SK-N-MC (cell line): Measurements from ENCODE around the gene ALG14.

Experiments used
- DNase-seq: peaks from one replicate; pipeline ENCODE4 v3.0.0-alpha.2; 2011; ENCODE audit warnings: low read depth, low spot score
- H3K27ac ChIP-seq: fragments of 200-600 bp; sonication (generic); 2 replicates; pipeline ENCODE4 v1.5.1; 2016; ENCODE audit warnings: mixed run types
- H3K36me3 ChIP-seq: fragments of 200-600 bp; sonication (generic); 2 replicates; pipeline ENCODE4 v1.6.1; 2017; ENCODE audit warnings: antibody characterized with exemption, low read length, mixed read lengths; ENCODE audit not compliant: insufficient read depth
- H3K4me3 ChIP-seq: fragments of 200-600 bp; sonication (generic); 2 replicates; pipeline ENCODE4 v1.5.1; 2016
- H3K9ac ChIP-seq: fragments of 200-600 bp; sonication (generic); 2 replicates; pipeline ENCODE4 v1.8.0; 2017; ENCODE audit warnings: mixed run types, mixed read lengths; ENCODE audit not compliant: insufficient read length
- H3K9me3 ChIP-seq: fragments of 200-600 bp; sonication (generic); 2 replicates; pipeline ENCODE4 v1.6.1; 2017; ENCODE audit warnings: low read depth, mild to moderate bottlenecking, antibody characterized with exemption, low read length, moderate library complexity, mixed read lengths
- EZH2 ChIP-seq: fragments of 200-600 bp; sonication (generic); IDR thresholded peaks from one replicate; pipeline ENCODE4 v1.6.1; 2017; ENCODE audit warnings: antibody characterized with exemption
- FOXP2 ChIP-seq: optimal IDR thresholded peaks from 2 replicates; pipeline ENCODE3; 2011; ENCODE audit warnings: mild to moderate bottlenecking, moderate library complexity; ENCODE audit not compliant: insufficient read depth; ENCODE audit errors: extremely low read length, control extremely low read depth
- POLR2AphosphoS5 ChIP-seq: IDR thresholded peaks from 2 replicates; pipeline ENCODE4 v1.6.1; 2012; ENCODE audit warnings: mild to moderate bottlenecking, low read depth, low read length, borderline replicate concordance

Gene ALG14

DNA sequence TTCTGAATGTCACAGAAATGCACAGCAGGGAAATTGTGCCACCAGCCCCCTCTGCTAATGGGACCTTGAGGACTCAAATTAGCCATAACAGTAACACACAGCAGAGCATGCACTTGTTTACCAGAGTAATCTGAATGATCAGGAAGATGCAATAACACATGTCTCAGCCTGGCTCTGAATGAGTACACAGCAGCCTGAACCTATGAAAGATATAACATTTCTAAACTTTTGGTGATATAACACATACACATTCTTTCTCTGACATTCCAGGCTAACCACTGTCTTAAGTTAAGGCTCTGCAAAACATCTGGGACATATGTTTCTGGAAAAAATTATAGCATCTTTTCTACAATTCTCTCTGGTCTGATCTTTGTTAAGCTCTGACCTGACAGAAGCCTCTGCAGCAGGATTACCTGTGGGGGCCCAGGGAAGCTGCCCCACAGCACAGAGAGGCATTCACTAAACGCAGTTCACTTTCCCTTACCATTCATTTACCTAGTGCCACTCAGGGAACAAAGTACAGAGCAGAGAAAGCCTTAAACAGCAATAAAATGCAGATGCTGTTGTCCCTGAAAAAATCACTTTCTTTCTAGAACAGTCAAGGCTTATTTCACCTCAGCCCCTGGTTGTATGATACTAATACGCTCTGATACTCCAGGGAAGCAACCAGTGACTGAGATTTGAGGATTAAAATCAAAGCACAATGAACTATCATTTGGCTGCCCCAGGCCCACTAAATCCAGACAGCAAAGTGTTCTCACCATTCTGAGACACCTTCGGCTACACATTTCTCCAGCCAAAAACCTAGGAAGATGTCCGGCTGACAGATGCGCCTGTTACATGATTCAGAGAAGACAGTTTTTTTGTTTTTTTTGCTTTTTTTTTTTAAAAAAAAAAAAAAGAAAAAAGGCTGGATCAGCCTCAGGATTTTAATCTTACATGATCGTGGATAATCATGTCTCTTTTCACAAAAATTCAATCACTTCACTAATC is 91.9 kb downstream of the ALG14 start:
- Histone ChIP-seq H3K9ac (no peak overlapping the region), H3K4me3 (no peak overlapping the region), H3K36me3 (no peaks in the 10 kb centered on the region), H3K9me3 (no peaks in the 10 kb centered on the region), H3K27ac (peak overlapping the region; percentile 65)
- DNase-seq: no peak
- TF ChIP-seq POLR2AphosphoS5: no peak
- TF ChIP-seq FOXP2: no peak
- no peak for TF ChIP-seq EZH2

DNA sequence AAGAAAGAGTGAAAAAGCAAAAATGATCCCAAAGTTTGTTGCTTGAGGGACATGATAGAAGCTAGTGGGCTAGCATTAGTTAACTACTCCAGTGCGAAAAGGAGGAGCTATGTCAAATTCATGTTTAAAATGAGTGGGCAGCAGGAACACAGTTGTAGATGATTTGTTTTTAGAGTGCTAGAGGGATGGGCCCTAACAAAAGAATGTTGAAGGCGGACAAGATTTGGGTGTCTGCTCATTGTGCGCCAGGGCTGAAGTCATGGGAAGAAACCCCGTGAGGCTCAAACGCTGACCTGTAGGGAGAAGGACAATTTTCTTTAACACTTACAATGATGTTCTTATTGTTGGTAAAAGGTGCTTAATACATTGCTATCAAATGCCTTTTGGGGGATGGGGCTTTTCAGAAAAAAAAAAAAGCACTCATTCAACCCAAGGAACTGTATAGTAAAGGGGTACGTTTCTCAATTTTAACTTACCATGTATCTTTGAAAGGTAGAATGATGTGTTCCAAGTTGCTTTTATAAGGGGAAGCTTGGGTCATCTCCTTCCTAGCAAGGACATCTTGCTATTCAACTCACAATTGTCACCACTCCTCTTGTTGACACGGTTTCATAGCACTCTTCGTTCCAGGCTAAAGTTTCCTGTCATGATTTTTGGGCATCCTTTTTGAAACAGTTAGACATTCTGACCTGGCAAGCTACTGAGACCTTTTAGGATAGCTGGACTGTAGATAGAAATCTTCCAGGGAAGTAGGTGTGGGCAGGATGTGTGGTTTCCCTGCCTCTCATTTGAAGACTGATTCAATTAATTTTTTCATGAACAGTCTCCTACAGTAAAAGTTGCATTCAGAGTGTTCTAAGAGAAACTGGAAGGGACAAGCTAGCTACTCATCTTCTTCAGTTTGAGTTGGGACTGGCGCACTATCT is 92.8 kb downstream of the ALG14 start:
- H3K27ac ChIP-seq: peak overlapping the region; percentile 65; the same call in 1 of the 2 replicates
- H3K9me3 ChIP-seq: no peaks in the 10 kb centered on the region
- no peak overlapping the region for H3K4me3 ChIP-seq
- no peaks in the 10 kb centered on the region for H3K36me3 ChIP-seq
- TF ChIP-seq POLR2AphosphoS5: no peak
- TF ChIP-seq FOXP2: no peak
- no peak for TF ChIP-seq EZH2
- no peak overlapping the region for H3K9ac ChIP-seq
- DNase-seq: no peak

DNA sequence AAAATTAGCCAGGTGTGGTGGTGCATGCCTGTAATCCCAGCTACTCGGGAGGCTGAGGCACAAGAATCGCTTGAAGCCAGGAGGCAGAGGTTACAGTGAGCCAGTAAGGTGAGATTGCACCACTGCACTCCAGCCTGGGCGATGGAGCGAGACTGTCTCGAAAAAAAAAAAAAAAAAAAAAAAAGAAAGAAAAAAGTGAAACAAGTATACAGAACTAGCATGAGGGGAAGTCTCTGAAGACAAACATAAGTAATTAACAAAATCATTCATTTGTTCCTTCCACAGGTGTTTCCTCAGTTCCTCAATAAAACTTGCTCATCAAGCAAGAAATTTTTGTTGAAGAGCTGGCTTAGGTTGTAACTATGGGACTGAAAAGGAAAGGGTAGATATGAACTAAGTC is 93.6 kb downstream of the ALG14 start:
- Histone ChIP-seq H3K9ac (no peak overlapping the region), H3K9me3 (no peaks in the 10 kb centered on the region), H3K36me3 (no peaks in the 10 kb centered on the region), H3K4me3 (no peak overlapping the region), H3K27ac (no peak overlapping the region)
- TF ChIP-seq POLR2AphosphoS5 (no peak), EZH2 (no peak), FOXP2 (no peak)
- no peak for DNase-seq

DNA sequence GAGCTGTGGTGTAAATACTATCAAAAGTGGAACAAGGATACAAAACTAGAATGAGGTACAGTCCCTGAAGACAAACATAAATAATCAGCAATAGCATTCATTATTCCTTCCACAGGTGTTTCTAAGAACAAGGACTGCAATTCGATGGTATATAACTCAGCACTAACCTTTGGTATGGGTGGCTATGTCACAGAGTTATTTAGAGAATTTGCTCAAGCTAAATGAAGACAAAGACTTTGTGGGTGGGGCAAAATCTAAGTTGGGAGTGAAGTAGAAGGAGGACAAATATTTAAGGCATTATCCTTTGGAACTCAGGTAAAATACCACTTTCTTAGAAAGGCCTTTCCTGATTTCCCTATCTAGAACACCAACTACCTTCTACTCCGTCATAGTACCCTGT is 94.3 kb downstream of the ALG14 start:
- no peaks in the 10 kb centered on the region for H3K9me3 ChIP-seq
- TF ChIP-seq FOXP2 (no peak), POLR2AphosphoS5 (no peak), EZH2 (no peak)
- H3K27ac ChIP-seq: no peak overlapping the region
- no peaks in the 10 kb centered on the region for H3K36me3 ChIP-seq
- no peak overlapping the region for H3K9ac ChIP-seq
- no peak overlapping the region for H3K4me3 ChIP-seq
- DNase-seq: no peak

DNA sequence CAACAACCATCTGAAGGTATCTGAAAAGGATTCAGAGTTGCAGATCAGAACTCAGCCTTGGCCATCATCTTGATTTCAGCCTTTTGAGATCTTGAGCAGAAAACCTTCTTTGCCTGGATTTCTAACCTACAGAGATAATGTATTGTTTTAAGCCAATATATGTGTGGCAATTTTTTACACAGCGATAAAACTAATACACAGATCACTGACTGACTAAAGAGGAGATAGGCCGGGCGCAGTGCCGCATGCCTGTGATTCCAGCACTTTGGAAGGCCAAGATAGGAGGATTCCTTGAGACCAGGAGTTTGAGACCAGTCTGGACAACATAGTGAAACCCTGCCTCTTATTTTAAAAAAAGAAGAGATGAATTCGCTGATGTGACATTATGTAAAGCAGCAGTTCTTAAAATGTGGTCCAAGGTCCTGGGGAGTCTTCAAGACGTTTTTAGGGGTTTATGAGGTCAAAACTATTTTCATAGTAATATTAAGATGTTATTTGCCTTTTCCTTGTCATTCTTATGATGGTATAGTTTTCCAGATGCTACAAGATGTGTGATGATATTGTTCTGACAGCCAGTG is 95.7 kb downstream of the ALG14 start:
- H3K4me3 ChIP-seq: no peak overlapping the region
- DNase-seq: no peak
- TF ChIP-seq EZH2: no peak
- no peak for TF ChIP-seq FOXP2
- no peak for TF ChIP-seq POLR2AphosphoS5
- no peak overlapping the region for H3K9ac ChIP-seq
- H3K36me3 ChIP-seq: no peaks in the 10 kb centered on the region
- no peaks in the 10 kb centered on the region for H3K9me3 ChIP-seq
- H3K27ac ChIP-seq: no peak overlapping the region

DNA sequence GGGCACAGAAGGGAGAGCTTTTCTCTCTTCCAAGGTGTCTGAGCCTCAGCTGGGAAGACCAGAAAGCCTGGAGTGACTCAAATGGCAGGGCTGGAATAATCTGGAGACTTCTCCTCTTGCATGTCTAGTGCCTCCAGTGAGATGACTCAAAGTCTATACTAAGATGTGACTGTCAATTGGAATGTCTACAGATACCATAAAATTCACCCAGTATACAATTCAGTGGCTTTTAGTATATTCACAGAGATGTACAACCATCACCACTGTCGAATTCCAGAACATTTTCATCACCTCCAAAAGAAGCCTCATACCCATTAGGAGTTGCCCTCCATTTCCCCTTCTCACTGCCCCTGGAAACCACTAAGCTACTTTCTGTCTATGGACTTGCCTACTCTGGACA is 97.9 kb downstream of the ALG14 start:
- H3K4me3 ChIP-seq: no peak overlapping the region
- no peak overlapping the region for H3K9ac ChIP-seq
- no peaks in the 10 kb centered on the region for H3K9me3 ChIP-seq
- TF ChIP-seq POLR2AphosphoS5 (no peak), FOXP2 (no peak), EZH2 (no peak)
- H3K27ac ChIP-seq: peak overlapping the region; percentile 87
- H3K36me3 ChIP-seq: no peaks in the 10 kb centered on the region
- DNase-seq: no peak

DNA sequence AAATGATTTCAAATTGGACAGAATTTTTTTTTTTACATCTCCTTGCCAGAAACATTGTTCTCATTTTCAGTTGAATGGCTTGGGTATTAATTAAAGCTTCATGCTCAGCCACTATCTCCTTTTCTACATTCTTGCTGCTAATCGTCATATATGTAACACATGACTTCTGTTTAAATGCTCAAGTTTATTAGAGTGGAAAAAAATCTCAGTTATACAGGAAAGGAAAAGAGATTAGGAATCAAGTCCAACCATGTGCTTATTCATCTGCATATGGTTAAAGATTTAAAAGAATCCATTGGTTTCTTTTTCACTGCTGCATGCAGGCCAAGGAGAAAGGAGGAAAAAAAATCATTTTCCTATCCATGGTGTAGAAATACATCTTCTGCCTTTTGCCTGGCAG is 98.5 kb downstream of the ALG14 start:
- no peaks in the 10 kb centered on the region for H3K36me3 ChIP-seq
- H3K9ac ChIP-seq: no peak overlapping the region
- peak overlapping the region; percentile 87 for H3K27ac ChIP-seq
- TF ChIP-seq POLR2AphosphoS5: no peak
- peak overlapping the region; percentile 29 for H3K4me3 ChIP-seq
- no peaks in the 10 kb centered on the region for H3K9me3 ChIP-seq
- DNase-seq: peak; percentile 8

DNA sequence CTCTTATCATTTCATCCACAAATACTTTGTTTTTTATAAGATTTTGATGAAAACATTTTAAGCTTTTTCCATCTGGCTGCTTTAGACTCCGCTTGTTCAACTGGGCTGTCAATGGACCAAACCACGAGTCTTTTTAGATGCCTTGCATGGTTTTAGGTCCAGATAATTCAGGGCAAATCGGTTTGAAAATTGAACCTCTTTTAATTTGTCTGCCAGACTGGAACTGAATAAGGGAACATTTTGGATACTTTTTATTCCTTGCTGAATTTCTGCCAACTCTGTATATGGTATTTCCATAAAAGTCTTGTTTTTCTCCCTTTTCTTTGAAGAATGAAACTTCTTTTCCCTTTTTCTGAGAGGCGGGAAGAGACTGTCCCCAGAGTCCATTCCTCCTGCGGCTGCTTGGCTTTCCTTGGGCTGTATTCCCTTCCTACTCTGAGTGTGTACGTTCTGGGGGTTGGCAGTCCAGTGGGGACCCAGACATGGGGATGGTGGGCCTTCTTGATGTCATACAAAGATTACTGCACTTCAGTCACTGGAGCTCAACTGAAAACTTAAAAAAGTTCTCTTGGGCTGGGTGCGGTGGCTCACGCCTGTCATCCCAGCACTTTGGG is 99.3 kb downstream of the ALG14 start:
- Histone ChIP-seq H3K36me3 (no peaks in the 10 kb centered on the region), H3K9me3 (no peaks in the 10 kb centered on the region), H3K27ac (peak overlapping the region; percentile 49; the same call in 1 of the 2 replicates), H3K4me3 (no peak overlapping the region), H3K9ac (no peak overlapping the region)
- no peak for DNase-seq
- no peak for TF ChIP-seq FOXP2
- TF ChIP-seq EZH2: no peak
- no peak for TF ChIP-seq POLR2AphosphoS5
